DND-41 (cell line): ENCODE measurements around the gene PANX2.

Experiments
- CTCF ChIP-seq: IDR thresholded peaks from 2 replicates; pipeline ENCODE4 v1.5.1; 2012; ENCODE audit warnings: borderline replicate concordance, low read length, moderate library complexity, mild to moderate bottlenecking; ENCODE audit not compliant: poor library complexity, severe bottlenecking; ENCODE audit errors: extremely low read depth
- EZH2 ChIP-seq: IDR thresholded peaks from 3 replicates; pipeline ENCODE4 v1.6.1; 2012; ENCODE audit warnings: borderline replicate concordance, low read depth, mild to moderate bottlenecking, moderate library complexity, low read length, inconsistent platforms; ENCODE audit not compliant: severe bottlenecking

- TF ChIP-seq EZH2 (no peak), CTCF (no peak)
These were observed 40.0 kb downstream of the PANX2 start for GRCh38 chr22:50210378-50211139.
